ENCODE results near the gene KDM7A.
"Not testable (repeated sequence)": the region's sequence is repeated elsewhere in the genome, so short reads cannot be mapped to it uniquely, and the experiment has no call there.

KDM7A gene, protein sequence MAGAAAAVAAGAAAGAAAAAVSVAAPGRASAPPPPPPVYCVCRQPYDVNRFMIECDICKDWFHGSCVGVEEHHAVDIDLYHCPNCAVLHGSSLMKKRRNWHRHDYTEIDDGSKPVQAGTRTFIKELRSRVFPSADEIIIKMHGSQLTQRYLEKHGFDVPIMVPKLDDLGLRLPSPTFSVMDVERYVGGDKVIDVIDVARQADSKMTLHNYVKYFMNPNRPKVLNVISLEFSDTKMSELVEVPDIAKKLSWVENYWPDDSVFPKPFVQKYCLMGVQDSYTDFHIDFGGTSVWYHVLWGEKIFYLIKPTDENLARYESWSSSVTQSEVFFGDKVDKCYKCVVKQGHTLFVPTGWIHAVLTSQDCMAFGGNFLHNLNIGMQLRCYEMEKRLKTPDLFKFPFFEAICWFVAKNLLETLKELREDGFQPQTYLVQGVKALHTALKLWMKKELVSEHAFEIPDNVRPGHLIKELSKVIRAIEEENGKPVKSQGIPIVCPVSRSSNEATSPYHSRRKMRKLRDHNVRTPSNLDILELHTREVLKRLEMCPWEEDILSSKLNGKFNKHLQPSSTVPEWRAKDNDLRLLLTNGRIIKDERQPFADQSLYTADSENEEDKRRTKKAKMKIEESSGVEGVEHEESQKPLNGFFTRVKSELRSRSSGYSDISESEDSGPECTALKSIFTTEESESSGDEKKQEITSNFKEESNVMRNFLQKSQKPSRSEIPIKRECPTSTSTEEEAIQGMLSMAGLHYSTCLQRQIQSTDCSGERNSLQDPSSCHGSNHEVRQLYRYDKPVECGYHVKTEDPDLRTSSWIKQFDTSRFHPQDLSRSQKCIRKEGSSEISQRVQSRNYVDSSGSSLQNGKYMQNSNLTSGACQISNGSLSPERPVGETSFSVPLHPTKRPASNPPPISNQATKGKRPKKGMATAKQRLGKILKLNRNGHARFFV

DNA sequence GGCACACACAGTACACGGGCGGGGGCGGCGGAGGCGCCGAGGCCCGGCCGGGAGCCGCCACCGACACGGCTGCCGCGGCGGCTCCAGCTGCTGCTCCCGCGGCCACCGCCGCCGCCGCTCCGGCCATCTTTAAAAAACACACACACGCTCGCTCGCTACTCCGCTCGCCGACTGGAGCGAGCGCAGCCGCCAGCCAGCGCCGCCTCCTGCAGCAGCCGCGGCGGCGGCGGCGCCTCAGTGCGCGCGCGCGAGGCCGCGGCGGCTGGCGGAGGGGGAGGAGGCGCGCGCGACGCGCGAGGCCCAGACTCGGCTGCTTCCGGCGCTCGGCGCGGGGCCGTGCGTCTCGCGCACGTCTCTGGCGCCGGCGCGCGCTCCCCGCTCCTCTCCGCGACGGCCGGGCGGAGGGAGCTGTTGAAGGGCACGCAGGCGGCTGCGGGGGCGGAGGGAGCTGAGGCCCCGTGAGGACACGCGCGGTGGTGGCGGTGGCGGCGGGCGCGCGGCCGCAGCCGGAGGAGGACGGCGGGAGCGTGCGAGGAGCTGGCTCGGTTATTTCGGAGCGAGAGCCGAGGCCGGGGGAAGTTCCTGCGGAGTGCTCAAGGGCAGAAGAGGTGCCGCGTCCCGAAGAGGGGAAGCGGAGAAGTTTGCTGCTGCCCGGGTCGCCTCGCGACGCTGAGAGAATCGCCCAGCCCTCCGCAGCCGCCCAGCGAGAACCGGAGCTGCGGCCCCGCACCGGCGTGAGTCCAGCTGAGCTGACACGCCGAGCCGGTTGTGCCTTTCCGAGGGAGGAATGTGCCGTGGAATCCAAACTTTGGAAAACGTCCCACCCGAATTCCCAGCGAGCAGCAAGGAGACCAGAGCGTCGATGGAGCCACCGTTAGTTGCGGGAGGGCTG, at the start of gene KDM7A:
Gene KDM7A, minus strand, starts transcription at position 173 of the 892 bp plus-strand sequence. Its CDS starts 46 bp downstream, at position 127.
- peak; percentile 91 to 95 for DNase-seq

DNA sequence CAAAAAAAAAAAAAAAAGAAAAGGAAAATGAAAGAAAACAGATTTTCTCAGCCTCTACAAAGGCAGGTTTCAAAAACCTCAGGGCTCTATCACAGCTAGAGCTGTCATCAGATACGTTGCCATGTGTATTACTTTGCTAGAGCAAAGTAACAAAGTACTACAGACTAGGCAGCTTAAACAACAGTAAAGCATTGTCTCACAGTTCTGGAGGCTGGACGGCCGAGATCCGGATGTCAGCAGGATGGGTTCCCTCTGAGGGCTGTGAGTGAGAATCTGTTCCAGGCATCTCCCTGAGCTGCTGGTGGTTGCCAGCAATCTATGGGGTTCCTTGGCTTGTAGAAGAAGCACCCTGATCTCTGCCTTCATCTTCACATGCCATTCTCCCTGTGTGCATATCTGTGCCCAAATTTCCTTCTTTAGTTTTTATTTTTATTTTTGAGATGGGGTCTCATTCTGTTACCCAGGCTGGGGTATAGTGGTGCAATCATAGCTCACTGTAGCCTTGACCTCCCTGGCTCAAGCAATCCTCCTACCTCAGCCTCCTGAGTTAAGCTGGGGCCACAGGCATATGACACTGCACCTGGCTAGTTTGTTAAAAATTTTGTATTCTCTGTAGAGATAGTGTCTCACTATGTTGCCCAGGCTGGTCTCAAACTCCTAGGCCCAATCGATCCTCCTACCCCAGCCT, 48.9 kb upstream of the KDM7A start:
- no peak for DNase-seq

DNA sequence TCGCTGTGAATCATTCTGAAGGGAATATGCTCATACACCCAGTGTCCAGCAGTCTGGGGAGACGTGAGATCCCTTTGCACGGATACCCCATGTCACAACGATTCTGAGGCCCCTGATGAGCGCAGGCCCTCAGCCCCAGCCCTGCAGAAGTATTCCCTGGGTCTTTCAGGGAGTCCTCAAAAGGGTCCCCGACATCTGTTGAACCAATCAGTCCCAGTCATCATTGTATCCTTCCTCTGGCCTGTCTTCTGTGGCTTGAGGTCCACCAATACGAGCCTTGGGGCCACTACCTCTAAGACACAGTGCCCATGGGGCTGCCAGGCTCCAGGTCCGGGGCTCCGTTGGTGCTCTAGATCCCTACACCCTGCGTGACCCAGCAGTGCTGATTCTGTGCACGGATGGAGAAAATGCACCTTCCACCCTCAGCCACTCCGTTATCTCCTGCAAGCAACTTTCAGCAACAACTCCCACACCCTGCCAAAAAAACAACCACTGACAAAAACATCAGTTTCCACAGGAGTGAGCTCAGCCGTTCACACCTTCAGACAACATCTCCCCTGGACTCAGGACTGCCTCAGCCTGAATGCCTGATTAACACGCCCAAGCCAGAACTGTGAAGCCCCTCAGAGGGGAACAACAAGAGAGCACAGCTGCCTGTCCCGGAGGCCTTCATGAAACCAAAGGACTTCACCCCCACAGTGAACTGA, 46.9 kb upstream of the KDM7A start:
- DNase-seq = no peak

DNA sequence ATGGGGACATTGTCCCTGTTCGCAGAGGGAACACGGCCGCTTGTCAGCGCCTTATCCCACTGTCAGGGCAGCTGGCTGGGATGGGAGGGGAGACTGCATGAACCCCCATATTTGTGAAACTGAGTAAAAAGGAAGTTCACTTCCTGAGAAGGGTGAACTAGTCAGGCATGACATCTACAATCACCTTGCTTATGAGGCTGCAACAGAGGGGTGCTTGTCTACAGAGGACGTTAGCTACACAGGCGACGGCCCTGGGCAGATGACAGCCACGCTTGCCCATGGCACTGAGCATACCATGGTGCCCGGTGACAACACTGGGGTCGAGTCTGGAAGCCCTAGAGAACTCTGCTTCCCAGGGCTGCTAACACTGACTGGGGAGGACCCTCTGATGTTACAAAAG, 46.0 kb upstream of the KDM7A start:
- DNase-seq = no peak

DNA sequence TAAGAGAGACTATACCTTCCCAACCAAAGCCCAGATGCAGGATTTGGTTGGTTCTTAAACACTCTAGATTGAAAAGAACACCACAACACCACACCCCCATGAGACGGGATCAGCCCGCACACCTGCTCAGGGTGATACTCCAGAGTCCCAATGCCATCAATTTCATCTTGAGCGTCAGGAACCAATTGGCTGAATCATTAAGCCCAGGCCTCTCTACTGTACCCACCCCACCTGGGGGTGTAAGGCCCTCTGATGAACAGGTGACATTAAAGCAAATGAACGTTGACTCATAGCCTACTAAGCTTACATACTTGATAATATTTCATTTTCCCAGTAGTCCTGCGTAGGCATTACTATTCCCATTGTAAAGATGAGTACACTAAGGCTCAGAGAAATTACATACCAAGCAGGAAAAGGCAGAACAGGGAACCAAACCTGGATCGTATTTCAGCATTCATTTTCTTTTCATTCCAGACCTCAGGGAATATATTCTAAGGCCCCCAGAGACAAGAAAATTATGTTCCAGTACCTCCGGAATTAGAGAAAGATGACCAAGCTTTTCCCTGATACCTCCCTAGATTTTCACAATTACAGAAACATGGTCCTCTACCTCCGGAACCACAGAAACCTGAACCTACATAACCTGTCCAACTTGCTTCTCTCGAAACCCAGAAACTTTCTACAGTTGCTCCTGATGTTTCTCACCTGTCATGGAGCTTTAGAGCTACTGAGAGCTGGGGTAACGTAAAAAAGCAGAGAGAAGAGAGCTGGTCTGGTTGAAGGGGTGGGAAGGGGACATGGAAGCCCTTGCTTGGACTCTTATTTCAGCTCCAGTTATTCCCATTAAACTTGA, 43.1 kb upstream of the KDM7A start:
- no peak for DNase-seq

DNA sequence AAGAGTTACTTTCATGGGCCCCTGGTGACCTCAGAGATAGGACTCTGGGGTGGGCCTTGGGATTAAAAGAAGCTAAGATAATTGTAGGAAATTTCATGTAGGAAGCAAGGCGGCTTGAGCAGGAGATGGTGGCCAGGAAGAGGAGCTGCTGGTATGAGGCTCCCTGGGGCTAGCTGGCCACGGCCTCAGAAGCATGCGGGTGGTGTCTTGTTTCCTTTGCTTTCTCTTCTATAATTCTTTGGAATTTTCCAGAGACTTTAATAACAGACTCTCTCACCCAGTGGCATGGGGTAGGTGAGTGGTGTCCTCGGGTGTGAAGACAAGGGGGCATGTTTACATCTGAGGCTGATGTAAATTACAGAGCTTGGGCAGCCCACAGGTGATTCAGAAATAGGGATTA, 41.9 kb upstream of the KDM7A start:
- no peak for DNase-seq

DNA sequence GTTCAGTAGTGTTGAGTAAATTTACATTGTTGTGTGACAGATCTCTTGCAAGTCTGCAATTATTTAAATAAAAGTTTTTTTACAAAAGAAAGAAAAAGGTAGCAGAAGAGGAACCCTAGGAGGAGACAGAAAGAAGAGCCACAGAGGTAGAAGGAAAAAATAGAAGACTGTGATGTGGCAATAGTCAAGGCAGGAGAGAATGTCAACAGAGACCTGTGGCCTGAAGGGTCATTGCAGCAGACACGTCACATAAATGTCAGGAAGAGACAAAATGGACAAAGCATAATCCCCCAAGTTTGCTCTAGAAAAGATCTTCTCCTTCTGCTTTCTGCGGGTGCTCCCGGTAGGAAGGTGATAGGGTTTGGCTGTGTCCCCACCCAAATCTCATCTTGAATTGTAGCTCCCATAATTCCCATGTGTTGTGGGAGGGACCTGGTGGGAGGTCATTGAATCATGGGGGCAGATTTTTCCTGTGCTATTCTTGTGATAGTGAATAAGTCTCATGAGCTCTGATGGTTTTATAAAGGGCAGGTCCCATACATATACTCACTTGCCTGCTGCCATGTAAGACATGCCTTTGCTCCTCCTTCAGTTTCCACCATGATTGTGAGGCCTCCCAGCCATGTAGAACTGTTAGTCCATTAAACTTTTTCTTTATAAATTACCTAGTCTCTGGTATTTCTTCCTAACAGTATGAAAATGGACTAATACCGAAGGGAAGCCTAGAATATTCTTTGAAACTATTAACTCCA, 41.1 kb upstream of the KDM7A start:
- no peak for DNase-seq

DNA sequence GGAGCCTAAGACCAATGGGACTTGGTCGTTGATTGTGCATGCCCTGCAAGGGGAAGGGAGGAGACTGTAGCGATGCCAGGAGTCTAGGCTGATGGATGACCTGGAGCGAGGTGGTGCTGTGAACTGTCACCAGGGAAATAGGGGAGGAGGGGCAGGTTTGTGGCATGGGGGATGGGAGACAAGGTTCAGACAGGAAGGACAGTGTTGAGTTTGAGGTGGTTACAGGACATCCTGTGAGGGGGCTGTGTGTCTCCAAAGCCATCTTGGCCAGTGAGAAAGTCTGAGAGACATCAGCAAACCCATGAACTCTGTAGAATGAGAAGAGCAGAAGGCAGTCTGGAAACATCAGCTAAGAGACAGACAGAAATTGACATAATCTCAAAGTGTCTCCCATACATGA, 38.5 kb upstream of the KDM7A start:
- DNase-seq = no peak

DNA sequence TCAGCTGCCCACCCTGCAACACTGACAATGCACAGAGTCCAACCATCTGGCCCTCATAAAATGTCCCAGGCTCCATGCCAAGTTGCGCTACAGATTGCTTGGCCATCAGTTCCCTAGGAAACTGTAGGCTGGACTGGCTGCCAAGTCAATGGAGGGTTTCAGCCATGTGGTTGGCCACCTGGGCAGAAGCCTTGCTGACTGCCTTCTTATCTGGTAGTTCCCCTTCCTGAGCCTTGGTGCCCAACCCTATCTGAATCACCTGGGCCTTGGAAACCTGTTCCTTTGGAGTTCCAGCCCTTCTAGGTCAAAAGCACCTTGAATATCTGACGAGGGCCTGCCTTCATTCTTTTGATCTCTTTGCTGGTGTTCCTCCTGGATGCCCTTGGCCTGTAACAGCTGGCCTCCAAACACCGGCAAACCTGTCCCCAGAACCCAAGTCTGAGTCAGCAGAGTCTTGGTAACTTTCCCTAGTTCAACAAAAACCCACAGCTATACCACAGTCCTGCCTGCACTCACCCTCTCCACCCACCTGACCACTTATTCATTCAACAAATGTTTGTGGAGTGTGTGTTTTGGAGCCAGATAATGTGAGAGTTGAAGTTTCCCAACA, 37.4 kb upstream of the KDM7A start:
- DNase-seq = peak; percentile 72 to 83

DNA sequence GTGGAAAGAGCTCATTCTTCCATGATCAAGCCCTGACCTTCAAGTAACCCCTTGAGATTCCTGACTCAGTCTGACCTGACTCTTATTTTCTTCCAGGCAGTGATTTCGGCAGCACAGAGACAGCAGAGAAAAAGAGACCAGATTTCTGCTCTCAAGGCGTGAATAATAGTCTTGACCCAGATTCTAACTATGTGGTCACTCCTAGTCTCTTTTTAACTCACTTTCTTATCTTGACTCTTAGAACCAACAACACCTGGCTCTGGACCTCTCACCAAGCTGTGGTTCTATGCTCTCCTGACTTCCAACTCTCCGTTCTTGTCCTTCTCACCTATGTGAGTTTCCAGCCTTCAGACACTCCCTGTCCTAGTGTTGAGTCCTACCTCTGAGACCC, 36.9 kb upstream of the KDM7A start:
- DNase-seq = no peak

DNA sequence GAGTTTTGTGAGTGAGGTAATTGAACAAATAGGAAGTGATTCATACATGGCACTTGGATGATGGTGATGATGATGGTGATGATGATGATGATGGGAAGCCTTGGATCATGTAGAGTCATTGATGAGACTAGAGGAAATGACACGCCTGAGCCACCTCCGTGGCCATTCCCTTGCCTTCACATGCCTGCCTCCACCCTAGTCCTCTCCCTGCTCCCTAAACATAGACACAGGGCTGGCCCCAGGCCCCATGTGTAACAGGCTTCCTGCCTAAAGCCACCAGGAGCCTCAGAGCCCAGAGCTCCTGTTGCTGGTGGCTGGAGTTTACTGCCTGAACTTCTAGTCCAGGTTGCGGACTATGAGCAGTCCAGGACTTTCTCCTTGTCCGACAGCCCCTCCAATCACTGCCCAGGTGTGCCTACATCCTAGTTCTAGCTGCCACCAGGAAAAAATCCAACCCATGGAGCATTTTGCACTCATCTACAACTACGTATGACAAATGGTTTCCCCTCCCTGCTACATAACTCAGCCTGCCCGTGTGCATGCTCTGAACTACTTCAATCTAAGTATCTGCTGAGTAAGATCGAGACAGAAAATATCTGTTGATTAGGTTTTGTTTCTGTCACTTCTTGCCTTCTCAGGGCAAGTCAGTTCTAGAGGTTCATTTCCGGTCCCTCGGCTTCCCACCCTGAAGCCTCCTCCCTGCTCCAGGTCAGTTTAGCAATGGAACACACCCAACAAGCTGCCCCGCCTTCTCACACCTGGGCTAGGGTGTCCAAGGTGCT, 35.5 kb upstream of the KDM7A start:
- no peak for DNase-seq

DNA sequence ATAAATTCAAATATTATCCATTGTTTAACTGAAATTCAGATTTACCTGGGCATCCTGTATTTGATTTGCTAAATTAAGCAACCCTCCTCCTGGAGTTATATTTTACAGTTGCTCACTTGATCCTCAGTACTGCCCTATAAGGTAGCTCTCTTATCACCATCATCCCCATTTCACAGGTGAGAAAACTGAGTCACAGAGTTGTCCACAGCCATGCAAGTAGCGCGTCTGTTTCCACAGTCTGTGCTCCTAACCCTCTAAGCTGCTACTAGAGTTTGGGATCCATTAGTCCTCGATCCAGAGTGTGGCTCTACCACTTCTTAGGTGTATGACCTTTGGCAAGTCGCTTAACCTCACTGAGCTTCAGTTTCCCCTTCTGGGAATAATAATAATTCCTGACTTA, 34.9 kb upstream of the KDM7A start:
- DNase-seq = no peak

DNA sequence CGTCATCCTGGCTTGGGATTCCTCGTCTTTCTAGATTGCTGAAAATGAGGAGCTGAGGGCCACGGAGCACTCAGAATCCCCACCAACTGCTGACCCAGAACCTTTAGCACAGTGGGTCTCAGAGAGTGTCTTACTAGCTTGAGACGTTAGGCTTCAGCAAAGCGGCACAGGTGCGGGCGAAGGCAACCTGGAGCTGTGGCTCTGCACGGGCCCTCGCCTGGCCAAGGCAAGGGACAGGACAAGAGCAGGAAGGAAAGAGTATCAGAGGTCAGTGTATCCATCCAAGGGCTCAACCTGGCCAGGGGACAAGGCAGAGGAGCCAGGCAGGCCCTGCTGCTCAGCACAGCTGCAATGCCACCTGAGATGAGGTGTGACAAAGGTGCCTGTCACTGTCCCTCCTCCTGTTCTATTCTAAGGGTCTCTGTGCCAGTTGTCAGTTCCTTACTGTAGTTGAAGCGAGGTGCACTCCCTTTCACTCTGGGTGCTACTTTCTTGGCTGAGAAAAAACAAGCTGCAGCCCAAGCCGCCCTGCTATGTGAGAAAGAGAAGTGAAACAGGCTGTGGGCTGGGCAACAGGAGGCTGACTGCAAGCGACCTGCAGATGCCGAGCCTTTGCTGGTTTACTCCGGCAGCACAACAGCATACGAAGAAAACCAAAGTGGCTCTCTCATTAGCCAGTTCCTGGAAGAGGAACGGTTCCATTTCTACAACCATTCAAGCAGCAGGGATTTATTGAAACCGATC, 33.3 kb upstream of the KDM7A start:
- no peak for DNase-seq

DNA sequence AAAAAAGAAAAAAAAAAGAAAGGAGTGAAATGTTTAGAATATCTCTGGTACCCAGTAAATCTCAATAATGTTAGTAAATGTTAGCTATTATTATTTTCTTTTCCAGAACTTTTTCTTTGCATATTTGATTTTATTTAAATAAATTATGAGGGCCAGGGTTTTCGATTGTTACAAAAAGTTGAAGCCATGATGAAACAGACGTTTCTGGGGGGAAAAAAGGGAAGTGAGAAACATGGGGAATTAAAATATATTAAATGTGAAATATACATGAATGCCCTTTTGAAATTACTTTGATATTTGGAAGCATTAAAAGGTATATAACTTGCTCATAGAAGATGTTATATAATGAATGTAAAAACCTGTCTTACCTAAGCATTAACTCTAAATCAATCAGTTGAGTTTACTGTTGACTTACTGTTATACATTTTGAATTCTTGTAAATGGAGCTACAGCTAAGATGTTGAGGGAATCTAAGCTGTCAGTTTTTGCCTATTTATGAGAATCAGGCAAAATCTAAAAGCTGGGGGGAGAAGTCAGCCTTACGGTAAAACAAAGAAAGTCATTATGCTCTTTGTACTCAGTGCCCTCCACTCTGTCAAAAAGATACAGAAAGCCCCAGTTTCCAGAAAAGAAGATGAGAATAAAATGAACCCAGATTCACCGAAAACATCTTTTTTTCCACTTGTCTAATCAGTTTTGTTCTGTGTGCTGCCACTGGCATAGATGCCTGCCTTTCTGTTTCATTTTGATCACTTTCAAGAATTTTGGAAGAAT, 30.0 kb upstream of the KDM7A start:
- DNase-seq = no peak

DNA sequence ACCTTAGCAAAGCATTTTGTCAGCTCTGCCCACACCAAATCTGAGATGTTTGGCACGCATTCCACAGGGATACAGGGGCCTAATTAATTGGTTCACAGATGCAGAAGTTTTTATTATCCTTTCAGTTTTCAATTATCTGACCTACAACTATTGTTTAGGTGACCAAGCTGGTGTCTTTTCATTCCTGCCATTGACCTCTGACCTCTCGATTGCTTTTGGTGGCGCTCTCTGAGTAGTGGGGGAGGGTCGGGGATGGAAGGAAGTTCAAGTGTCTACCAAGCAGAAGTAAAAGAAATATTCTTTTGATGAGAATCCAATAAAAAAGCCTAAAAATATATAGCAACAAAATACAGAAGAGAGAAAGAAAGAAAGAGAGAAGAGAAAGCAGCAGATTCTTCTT, 28.8 kb upstream of the KDM7A start:
- DNase-seq = no peak

DNA sequence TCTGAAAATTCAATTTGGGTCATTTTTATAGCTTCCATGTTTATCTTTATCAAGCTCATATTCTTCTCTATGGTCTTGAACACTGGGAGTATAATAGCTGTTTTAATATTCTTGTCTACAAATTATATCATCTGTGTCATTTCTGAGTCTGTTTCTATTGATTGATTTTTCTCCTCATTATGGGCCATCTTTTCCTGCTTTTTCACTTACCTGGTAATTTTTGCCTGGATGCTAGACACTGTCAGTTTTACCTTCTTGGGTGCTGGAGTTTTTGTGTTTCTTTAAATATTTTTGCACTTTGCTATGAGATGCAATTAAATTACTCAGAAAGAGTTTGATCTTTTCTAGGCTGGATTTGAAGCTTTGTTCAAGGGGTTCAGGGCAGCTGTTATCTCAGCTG, 26.8 kb upstream of the KDM7A start:
- DNase-seq = no peak

DNA sequence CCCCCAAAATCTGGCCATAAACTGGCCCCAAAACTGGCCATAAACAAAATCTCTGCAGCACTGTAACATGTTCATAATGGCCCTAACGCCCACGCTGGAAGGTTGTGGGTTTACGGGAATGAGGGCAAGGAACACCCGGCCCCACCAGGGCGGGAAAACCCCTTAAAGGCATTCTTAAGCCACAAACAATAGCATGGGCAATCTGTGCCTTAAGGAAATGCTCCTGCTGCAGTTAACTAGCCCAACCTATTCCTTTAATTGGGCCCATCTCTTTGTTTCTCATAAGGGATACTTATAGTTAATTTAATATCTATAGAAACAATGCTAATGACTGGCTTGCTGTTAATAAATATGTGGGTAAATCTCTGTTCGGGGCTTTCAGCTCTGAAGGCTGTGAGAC, 26.2 kb upstream of the KDM7A start:
- not testable (repeated sequence) for DNase-seq
